Hepatocyte (in vitro differentiated cells): Measurements from ENCODE around the gene HOXB1. TPM values are rescaled to one million over a fixed set of nuclear protein-coding genes. Genes with fewer than 3 reads are reported as not detected.

ENCODE experiments used
- DNase-seq: peaks from one replicate; pipeline ENCODE4 v3.0.0-alpha.2; 2016; ENCODE audit warnings: low spot score
- H2AFZ ChIP-seq: fragments of 200-600 bp; sonication (generic); 2 replicates; pipeline ENCODE4 v1.6.0; 2016; ENCODE audit warnings: antibody characterized with exemption, mild to moderate bottlenecking
- H3K27ac ChIP-seq: fragments of 200-600 bp; sonication (generic); 2 replicates; pipeline ENCODE4 v1.5.1; 2016; ENCODE audit warnings: mild to moderate bottlenecking
- H3K27me3 ChIP-seq: fragments of 200-600 bp; sonication (generic); 2 replicates; pipeline ENCODE4 v1.6.1; 2016
- H3K36me3 ChIP-seq: fragments of 200-600 bp; sonication (generic); replicated peaks from 2 replicates; pipeline ENCODE4 v1.5.1; 2016; ENCODE audit warnings: low read depth; ENCODE audit not compliant: insufficient read depth
- H3K4me1 ChIP-seq: fragments of 200-600 bp; sonication (generic); 2 replicates; pipeline ENCODE4 v1.5.1; 2016; ENCODE audit warnings: mild to moderate bottlenecking, moderate library complexity; ENCODE audit not compliant: insufficient read depth
- H3K4me2 ChIP-seq: fragments of 200-600 bp; sonication (generic); 2 replicates; pipeline ENCODE4 v1.6.0; 2016
- H3K4me3 ChIP-seq: fragments of 200-600 bp; sonication (generic); 2 replicates; pipeline ENCODE4 v1.5.1; 2016; ENCODE audit warnings: mild to moderate bottlenecking
- H3K79me2 ChIP-seq: fragments of 200-600 bp; sonication (generic); 2 replicates; pipeline ENCODE4 v1.6.0; 2017; ENCODE audit warnings: mild to moderate bottlenecking
- H3K9me2 ChIP-seq: fragments of 200-600 bp; sonication (generic); replicated peaks from 2 replicates; pipeline ENCODE4 v1.6.0; 2017; ENCODE audit warnings: mild to moderate bottlenecking; ENCODE audit not compliant: insufficient read depth
- H3K9me3 ChIP-seq: fragments of 200-600 bp; sonication (generic); 2 replicates; pipeline ENCODE4 v1.5.1; 2016; ENCODE audit warnings: low read depth, mild to moderate bottlenecking
- H4K20me1 ChIP-seq: fragments of 200-600 bp; sonication (generic); 2 replicates; pipeline ENCODE4 v1.6.0; 2016; ENCODE audit warnings: mild to moderate bottlenecking; ENCODE audit not compliant: insufficient read depth, poor library complexity, severe bottlenecking
- EZH2 ChIP-seq: fragments of 200-600 bp; sonication (generic); IDR thresholded peaks from 2 replicates; pipeline ENCODE4 v1.6.1; 2016; ENCODE audit warnings: antibody characterized with exemption, mild to moderate bottlenecking, borderline replicate concordance
- EZH2phosphoT487 ChIP-seq: fragments of 200-600 bp; sonication (generic); IDR thresholded peaks from one replicate; pipeline ENCODE4 v1.6.1; 2018; ENCODE audit warnings: antibody characterized with exemption, mild to moderate bottlenecking, low read depth, moderate library complexity; ENCODE audit not compliant: unreplicated experiment, severe bottlenecking
- WGBS: methylation state at CpG from one replicate; pipeline ENCODE4 v1.1.6; 2016; ENCODE audit warnings: low lambda C conversion rate; ENCODE audit errors: missing lambda C conversion rate; 5-methylcytosine and 5-hydroxymethylcytosine counted together
- polyA plus RNA-seq: library from polyadenylated mRNA; unstranded; fragments of >200 nt; fragmentation: Nextera tagmentation; extraction: Ambion mirVana; gene quantifications from 2 replicates; pipeline ENCODE4 v1.2.1, GENCODE V29; 2016
- total RNA-seq: library from RNA; depleted of rRNA; stranded (reverse); fragments of >200 nt; gene quantifications from 2 replicates; pipeline ENCODE4 v1.2.3, GENCODE V29; 2014
- TF ChIP-seq, protein P1 (sequence below): fragments of 200-600 bp; sonication (generic); IDR thresholded peaks from 2 replicates; pipeline ENCODE4 v1.5.1; 2016; ENCODE audit warnings: antibody characterized with exemption, mild to moderate bottlenecking; ENCODE audit not compliant: poor library complexity

Gene HOXB1
- total and polyA plus RNA-seq, 2 experiments from 2014 or later, result not detected

DNA sequence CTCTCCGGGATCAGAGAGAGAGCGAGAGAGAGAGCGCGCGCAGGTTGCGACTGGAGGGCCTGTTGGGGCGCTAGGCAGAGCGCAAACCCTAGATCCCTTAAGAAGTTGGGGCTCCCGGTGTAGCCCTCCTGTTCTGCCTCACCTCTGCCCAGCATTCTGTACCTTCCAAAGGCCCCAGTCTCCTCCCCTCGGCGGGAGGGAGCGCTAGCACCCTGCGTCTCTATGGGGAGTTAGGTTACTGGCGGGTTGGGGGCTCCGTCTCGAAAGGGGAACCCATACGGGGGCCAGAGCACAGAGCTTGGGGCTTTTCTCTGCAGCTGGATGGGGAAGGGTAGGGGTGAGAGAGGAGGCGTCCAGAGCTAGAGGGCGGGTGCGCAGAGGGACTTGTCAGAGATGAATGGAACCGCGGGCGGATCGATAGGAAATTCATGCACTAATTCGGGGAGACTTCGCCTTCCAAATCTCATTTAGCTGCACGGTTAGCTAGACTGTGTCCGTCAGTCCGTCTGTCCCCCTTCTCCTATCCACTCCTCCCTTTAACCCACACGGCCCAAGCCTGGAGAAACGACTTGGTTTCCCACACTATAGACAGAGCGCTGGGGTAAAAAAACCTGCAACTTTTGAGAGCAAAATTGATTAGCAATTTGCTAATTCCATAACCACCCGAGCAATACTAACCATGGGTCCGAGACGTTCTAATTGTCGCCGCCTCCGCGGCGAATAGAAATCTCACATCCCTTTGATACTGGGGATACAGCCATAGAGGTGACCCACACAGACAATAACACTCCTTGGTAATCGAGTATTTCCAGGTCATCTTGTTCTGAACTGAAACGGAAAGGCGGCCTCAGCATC, 48.0 kb upstream of the HOXB1 start:
- no peaks in the 10 kb centered on the region for H3K9me3 ChIP-seq
- TF ChIP-seq, protein P1, sequence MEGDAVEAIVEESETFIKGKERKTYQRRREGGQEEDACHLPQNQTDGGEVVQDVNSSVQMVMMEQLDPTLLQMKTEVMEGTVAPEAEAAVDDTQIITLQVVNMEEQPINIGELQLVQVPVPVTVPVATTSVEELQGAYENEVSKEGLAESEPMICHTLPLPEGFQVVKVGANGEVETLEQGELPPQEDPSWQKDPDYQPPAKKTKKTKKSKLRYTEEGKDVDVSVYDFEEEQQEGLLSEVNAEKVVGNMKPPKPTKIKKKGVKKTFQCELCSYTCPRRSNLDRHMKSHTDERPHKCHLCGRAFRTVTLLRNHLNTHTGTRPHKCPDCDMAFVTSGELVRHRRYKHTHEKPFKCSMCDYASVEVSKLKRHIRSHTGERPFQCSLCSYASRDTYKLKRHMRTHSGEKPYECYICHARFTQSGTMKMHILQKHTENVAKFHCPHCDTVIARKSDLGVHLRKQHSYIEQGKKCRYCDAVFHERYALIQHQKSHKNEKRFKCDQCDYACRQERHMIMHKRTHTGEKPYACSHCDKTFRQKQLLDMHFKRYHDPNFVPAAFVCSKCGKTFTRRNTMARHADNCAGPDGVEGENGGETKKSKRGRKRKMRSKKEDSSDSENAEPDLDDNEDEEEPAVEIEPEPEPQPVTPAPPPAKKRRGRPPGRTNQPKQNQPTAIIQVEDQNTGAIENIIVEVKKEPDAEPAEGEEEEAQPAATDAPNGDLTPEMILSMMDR, result no peak
- TF ChIP-seq EZH2phosphoT487 (peak; percentile 61), EZH2 (peak; percentile 69)
- H3K4me1 ChIP-seq, result peaks cover 18% of the 10 kb centered on the region
- H3K4me2 ChIP-seq, result peak overlapping the region; percentile 91
- no peaks in the 10 kb centered on the region for H4K20me1 ChIP-seq
- H3K9me2 ChIP-seq, result no peaks in the 10 kb centered on the region
- peak overlapping the region; percentile 5 for H3K4me3 ChIP-seq
- H3K27me3 ChIP-seq, result peaks cover 92% of the 10 kb centered on the region
- 7% methylated on average over 43 of the region's 43 CpGs for WGBS
- peaks cover 25% of the 10 kb centered on the region for H3K79me2 ChIP-seq
- H2AFZ ChIP-seq, result no peak overlapping the region
- H3K36me3 ChIP-seq, result no peaks in the 10 kb centered on the region
- H3K27ac ChIP-seq, result peak overlapping the region; percentile 80
- DNase-seq, result no peak

DNA sequence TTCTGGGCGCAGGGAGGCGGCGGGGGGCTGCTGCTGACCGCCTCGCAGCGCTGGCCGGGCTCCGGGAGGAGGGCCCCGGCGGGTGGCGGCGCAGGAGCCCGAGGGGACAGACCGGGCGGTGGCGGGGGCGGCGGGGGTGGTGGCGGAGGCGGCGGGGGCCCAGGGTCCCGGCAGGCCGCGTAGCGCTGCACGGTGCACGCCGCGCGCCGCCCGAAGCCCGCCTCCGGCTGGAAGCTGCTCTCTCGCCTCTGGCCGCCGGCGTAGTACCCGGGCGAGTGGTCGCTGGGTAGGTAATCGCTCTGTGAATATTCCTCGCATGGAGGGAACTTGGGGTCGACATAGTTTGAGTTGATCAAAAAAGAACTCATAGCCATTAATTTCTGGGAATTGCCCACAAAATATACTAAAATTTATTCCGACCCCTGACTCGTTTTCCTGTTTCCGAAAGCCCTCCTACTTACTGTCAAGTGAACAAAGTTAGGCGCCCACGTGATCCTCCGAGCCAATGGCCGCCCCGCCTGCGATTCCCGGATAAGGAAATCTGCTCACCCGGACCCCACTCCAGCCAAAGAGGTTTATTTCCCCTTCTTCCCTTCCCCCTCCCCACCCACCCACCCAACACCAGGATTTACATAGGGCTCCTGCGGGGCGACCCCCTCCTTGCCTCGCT, 47.3 kb upstream of the HOXB1 start, which contains the start of gene HOXB4:
TSS of gene HOXB4 (minus strand) at position 405 of the 670 bp plus-strand sequence. CDS start at position 374, 31 bp downstream.
- peak within 1 kb of the TSS; percentile 26 for H3K4me3 ChIP-seq
- peaks cover 18% of the 10 kb centered on the region for H3K4me1 ChIP-seq
- peak within 1 kb of the TSS; percentile 91 for H3K4me2 ChIP-seq
- no peak within 1 kb of the TSS for H2AFZ ChIP-seq
- peak within 1 kb of the TSS; percentile 80 for H3K27ac ChIP-seq
- peak; percentile 76 for DNase-seq
- no peaks in the 10 kb centered on the region for H4K20me1 ChIP-seq
- H3K9me3 ChIP-seq, result no peaks in the 10 kb centered on the region
- H3K79me2 ChIP-seq, result peaks cover 20% of the 10 kb centered on the region
- H3K36me3 ChIP-seq, result no peaks in the 10 kb centered on the region
- 3% methylated on average over 36 of the region's 58 CpGs for WGBS
- TF ChIP-seq EZH2phosphoT487 (peak; percentile 25), EZH2 (no peak)
- H3K9me2 ChIP-seq, result no peaks in the 10 kb centered on the region
- H3K27me3 ChIP-seq, result peaks cover 92% of the 10 kb centered on the region

DNA sequence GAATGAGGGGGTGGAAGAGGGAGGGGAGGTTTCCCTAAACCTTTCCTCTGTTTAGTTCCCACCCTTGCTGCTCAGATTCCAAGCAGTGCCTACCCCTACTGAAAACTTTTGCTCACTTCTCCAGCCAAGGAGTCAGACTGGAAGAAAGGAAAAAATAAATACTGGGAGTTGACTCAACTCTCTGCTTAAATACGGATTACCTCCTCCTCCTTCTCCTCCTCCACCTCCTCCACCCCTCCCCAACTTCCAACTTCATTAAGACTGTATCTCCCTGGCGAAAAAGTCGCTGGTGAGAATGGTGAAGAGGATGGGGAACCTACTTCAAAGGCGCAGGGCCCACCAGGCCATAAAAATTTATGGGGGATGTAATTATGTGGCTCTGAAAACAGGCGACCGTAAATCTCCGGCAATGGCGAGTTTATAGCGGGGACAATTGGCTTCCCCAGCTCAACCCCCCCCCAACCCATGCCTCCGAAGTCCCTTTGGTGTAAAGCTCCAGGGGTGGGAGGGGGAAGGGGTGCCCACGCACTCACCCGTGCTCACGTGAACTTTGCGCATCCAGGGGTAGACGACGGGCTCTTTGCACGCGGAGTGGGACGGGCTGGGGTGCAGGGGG, 46.6 kb upstream of the HOXB1 start:
- H4K20me1 ChIP-seq, result no peaks in the 10 kb centered on the region

More for the DNA sequence above, 46.6 kb upstream of the HOXB1 start:
- peaks cover 14% of the 10 kb centered on the region for H3K4me1 ChIP-seq
- H3K36me3 ChIP-seq, result no peaks in the 10 kb centered on the region
- WGBS, result 2% methylated on average over 9 of the region's 19 CpGs
- peaks cover 18% of the 10 kb centered on the region for H3K79me2 ChIP-seq
- H3K27ac ChIP-seq, result peak overlapping the region; percentile 68
- no peaks in the 10 kb centered on the region for H3K9me2 ChIP-seq
- peak overlapping the region; percentile 26 for H3K4me3 ChIP-seq
- no peaks in the 10 kb centered on the region for H3K9me3 ChIP-seq
- TF ChIP-seq EZH2 (peak; percentile 45), EZH2phosphoT487 (peak; percentile 28)
- TF ChIP-seq, protein P1, result no peak
- H2AFZ ChIP-seq, result no peak overlapping the region
- peak overlapping the region; percentile 91 for H3K4me2 ChIP-seq
- no peak for DNase-seq
- H3K27me3 ChIP-seq, result peaks cover 92% of the 10 kb centered on the region
